ENCODE data around the gene FLOT2.
"Not testable (repeated sequence)": the region's sequence is repeated elsewhere in the genome, so short reads cannot be mapped to it uniquely, and the experiment has no call there.

The FLOT2 gene

DNA sequence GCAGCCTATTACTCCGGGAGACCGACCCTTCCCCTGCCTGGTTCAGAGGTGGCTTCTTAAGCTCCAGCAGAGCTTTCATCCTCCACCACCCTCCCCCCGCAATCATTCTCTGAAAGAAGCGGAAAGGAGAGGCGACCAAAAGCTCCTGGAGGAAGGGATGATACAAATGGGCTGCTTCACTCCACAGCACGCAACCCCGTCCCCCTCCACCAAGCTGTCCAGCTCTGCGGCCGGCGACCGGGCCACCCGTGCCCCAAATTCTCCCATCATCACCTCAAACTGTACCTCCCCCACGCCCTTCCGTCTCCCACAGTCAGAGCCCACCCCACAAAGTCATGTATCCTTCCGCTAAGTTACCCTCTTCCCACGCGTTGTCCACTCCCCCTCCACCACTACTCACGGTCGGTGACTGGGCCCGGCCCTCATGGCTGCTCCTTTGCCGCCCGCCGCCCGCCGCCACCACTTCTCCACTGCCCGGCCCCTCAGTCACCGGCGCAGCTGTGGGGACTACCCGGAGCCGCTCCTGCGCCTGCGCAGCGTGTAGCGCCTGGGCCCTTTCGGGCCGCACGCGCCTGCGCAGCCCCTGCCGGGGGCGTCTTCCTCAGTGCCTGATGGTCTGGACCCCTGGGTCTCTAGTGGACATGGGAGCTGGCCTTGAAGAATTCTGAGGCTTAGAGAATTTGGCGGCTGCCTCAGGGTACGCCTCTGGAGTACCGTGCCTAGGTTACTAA is 55.1 kb downstream of the FLOT2 start, which contains the start of gene FAM222B:
FAM222B (minus strand) TSS at position 509 of the 731 bp plus-strand sequence. CDS start 76,123 bp downstream, outside the sequence.
- DNase-seq: peak; percentile 70

DNA sequence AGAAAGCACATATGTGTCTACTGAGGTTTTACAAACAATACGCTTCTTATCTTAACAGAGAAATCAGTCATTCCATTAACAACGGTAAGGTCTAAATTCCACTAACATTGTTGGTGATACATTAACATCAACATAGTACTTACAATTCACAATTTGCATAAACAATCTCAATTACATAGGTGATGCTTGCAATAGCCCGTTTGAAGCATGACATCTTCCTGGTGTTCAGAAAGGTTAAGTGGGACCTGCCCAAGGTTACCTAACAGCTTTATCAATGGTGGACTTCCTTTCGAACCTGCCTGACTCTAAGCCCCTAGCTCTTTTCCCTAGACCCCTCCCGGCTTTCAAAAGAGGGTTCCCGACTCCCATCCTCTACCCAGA is 55.6 kb downstream of the FLOT2 start:
- no peak for DNase-seq

DNA sequence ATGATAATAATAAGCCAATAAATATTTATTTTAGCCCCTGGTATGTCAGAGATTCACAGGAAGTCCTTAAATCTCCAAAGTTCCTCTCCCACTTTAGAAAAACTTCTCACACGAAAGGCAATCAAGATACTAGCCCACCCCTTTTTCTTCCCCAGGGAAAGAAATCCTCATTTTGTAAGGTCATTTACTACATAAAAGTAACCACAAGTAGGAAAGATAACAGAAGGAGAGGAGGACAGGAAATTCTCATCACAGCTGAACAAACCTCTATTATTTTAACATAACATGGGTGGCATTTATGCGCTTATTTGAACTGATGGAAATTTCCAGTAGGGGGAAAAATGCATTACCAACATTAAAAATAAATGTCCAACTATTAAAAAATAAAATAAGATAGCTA is 58.3 kb downstream of the FLOT2 start:
- DNase-seq: no peak

DNA sequence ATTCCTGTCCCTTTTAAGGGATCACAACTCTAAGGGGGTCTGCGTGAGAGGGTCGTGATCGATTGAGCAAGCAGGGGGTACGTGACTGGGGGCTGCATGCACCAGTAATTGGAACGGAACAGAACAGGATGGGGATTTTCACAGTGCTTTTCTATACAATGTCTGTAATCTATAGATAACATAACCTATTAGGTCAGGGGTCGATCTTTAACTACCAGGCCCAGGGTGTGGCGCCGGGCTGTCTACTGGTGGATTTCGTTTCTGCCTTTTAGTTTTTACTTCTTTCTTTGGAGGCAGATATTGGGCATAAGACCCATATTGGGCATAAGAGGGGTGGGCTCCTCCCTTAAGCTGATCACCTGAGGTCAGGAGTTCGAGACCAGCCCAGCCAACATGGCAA is 61.0 kb downstream of the FLOT2 start:
- DNase-seq: not testable (repeated sequence)

DNA sequence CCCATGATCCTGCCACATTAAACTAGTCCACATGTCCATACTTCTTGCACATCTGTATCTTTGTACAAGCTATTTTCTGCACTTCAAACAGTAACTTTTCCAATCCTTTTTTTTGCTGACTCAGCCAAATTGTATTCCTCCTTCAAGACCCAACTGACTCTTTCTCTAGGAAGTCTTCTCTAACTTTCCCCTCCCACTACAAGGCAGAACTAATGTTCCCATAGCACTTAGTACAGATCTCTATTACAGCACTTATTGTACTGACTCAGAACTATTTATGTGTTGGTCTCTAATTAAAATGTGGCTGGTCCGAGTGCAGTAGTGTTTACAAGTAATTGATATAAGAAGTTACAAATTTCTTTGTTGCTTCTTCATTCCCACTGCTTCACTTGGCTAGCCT is 63.1 kb downstream of the FLOT2 start:
- no peak for DNase-seq

Measured in NCI-H226 (cell line).